Endothelial cell of umbilical vein (primary cell): ENCODE measurements around the gene PID1. TPM values are rescaled to one million over a fixed set of nuclear protein-coding genes. Genes with fewer than 3 reads are reported as not detected.

Source experiments
- BruUV-seq: library from RNA; stranded (reverse); fragments of 400-500 nt; replicated peaks from 2 replicates; lab custom pipeline; 2021; lab: Mats Ljungman, UMichigan
- CTCF ChIA-PET: fragments of 300-600, 350-600 bp; sonication (Branson Sonifier 250); formaldehyde crosslinking; loops from one replicate; lab custom pipeline; 2021; ENCODE audit warnings: antibody characterized with exemption, inconsistent platforms; lab: Charles Lee
- POLR2A ChIA-PET: fragments of 300-600, 350-600 bp; sonication (Branson Sonifier 250); formaldehyde crosslinking; loops from one replicate; lab custom pipeline; 2021; ENCODE audit warnings: antibody characterized with exemption, inconsistent platforms; lab: Charles Lee
- DNase-seq: peaks from one replicate; pipeline ENCODE4 v3.0.0-alpha.2; 2011; ENCODE audit warnings: low read depth, low spot score
- FAIRE-seq: peaks from 2 replicates; lab custom pipeline; 2011; peaks lifted over from hg19 to GRCh38; lab: Jason Lieb, UNC
- H2AFZ ChIP-seq: 2 replicates; pipeline ENCODE4 v1.6.0; 2012; ENCODE audit warnings: low read depth, low read length, control low read depth, inconsistent platforms
- H3K27ac ChIP-seq: 2 replicates; pipeline ENCODE4 v1.5.1; 2011; ENCODE audit warnings: low read depth, mild to moderate bottlenecking, control low read depth, low read length, moderate library complexity; ENCODE audit not compliant: insufficient read depth
- H3K27me3 ChIP-seq, 2 experiments: 2 replicates each; pipeline versions ENCODE4 v1.6.0 to v1.6.1; 2011; ENCODE audit warnings: low read length in 2 of 2, mixed read lengths in 1 of 2; ENCODE audit not compliant: control insufficient read depth in 2 of 2, insufficient read depth in 2 of 2
- H3K36me3 ChIP-seq, 2 experiments: 2 replicates in 1 of 2; 3 replicates in 1 of 2; pipeline ENCODE4 v1.5.1; 2011; ENCODE audit warnings: low read length in 2 of 2, mild to moderate bottlenecking in 1 of 2, moderate library complexity in 1 of 2; ENCODE audit not compliant: control insufficient read depth in 2 of 2, insufficient read depth in 2 of 2; ENCODE audit errors: extremely low read depth in 1 of 2
- H3K4me1 ChIP-seq: 3 replicates; pipeline ENCODE4 v1.5.1; 2011; ENCODE audit warnings: mild to moderate bottlenecking, low read length; ENCODE audit not compliant: control insufficient read depth, insufficient read depth; ENCODE audit errors: extremely low read depth
- H3K4me2 ChIP-seq: 2 replicates; pipeline ENCODE4 v1.6.1; 2011; ENCODE audit warnings: low read length, control low read depth, mixed read lengths; ENCODE audit not compliant: insufficient read depth
- H3K4me3 ChIP-seq, 3 experiments: fragments of 200-600 bp in 1 of 3; sonication (generic), shearing (Covaris generic) in 1 of 3; replicated peaks in 1 of 3; 2 replicates each; pipeline ENCODE4 v1.5.1; 2011 to 2016; ENCODE audit warnings: control low read depth in 3 of 3, low read length in 3 of 3, mild to moderate bottlenecking in 2 of 3, inconsistent platforms in 1 of 3, low read depth in 1 of 3, moderate library complexity in 1 of 3; ENCODE audit not compliant: insufficient read depth in 1 of 3
- H3K79me2 ChIP-seq: 2 replicates; pipeline ENCODE4 v1.6.0; 2012; ENCODE audit warnings: low read length, inconsistent platforms; ENCODE audit not compliant: control insufficient read depth, insufficient read depth
- H3K9ac ChIP-seq: replicated peaks from 2 replicates; pipeline ENCODE3; 2011; ENCODE audit warnings: low read length, control low read depth; ENCODE audit not compliant: insufficient read depth; ENCODE audit errors: extremely low read depth
- H3K9me1 ChIP-seq: replicated peaks from 3 replicates; pipeline ENCODE4 v1.6.0; 2011; ENCODE audit warnings: mild to moderate bottlenecking, low read length; ENCODE audit not compliant: control insufficient read depth, insufficient read depth; ENCODE audit errors: extremely low read depth
- H3K9me3 ChIP-seq: replicated peaks from 2 replicates; pipeline ENCODE4 v1.5.1; 2012; ENCODE audit warnings: low read length, inconsistent platforms; ENCODE audit not compliant: control insufficient read depth, insufficient read depth
- H4K20me1 ChIP-seq: replicated peaks from 2 replicates; pipeline ENCODE3; 2011; ENCODE audit warnings: mild to moderate bottlenecking, low read length; ENCODE audit not compliant: control insufficient read depth, insufficient read depth; ENCODE audit errors: extremely low read depth
- EZH2 ChIP-seq: IDR thresholded peaks from 2 replicates; pipeline ENCODE4 v1.6.1; 2012; ENCODE audit warnings: borderline replicate concordance, low read depth, mild to moderate bottlenecking, moderate library complexity, low read length, inconsistent platforms; ENCODE audit not compliant: severe bottlenecking
- FOS ChIP-seq: IDR thresholded peaks from 2 replicates; pipeline ENCODE4 v1.6.1; 2011; ENCODE audit warnings: mild to moderate bottlenecking, low read length, moderate library complexity, borderline replicate concordance; ENCODE audit not compliant: insufficient read depth
- GATA2 ChIP-seq: IDR thresholded peaks from 2 replicates; pipeline ENCODE4 v1.7.0; 2011; ENCODE audit warnings: low read depth, mild to moderate bottlenecking, moderate library complexity, mixed read lengths, low read length; ENCODE audit not compliant: insufficient read length, insufficient read depth
- JUN ChIP-seq: IDR thresholded peaks from 2 replicates; pipeline ENCODE4 v1.6.1; 2011; ENCODE audit warnings: borderline replicate concordance, low read depth; ENCODE audit not compliant: insufficient read length, insufficient read depth
- MYC ChIP-seq: IDR thresholded peaks from one replicate; pipeline ENCODE4 v1.6.1; 2011; ENCODE audit warnings: mild to moderate bottlenecking, low read depth, low read length
- POLR2A ChIP-seq: IDR thresholded peaks from 2 replicates; pipeline ENCODE4 v1.6.1; 2012; ENCODE audit warnings: low read depth, mild to moderate bottlenecking, control low read depth, low read length
- POLR2AphosphoS5 ChIP-seq: IDR thresholded peaks from 2 replicates; pipeline ENCODE4 v1.6.1; 2012; ENCODE audit warnings: low read depth, mild to moderate bottlenecking, control low read depth, low read length, moderate library complexity; ENCODE audit not compliant: insufficient read depth
- dilution Hi-C: fragments of 300-500 bp; cut with MboI; formaldehyde crosslinking; loops from one replicate; pipeline ENCODE4 v1.15.0; 2019; ENCODE audit warnings: low sequenced_read_pairs; ENCODE audit not compliant: extremely low pct_ligation_motif_present
- intact Hi-C: fragments of 100-400 bp; cut with micrococcal nuclease; formaldehyde crosslinking; loops from one replicate; pipeline ENCODE4 v1.10.0; 2022
- polyA plus RNA-seq, 4 experiments: library from polyadenylated mRNA; depleted of rRNA in 3 of 4; stranded (reverse) in 3 of 4; unstranded in 1 of 4; fragments of >200 nt; gene quantifications; 2 replicates each; pipeline versions ENCODE4 v1.2.1 to v1.2.3, GENCODE V29; 2011 to 2012; ENCODE audit warnings: missing spikeins in 1 of 4
- total RNA-seq: library from RNA; stranded (reverse); gene quantifications from 2 replicates; pipeline ENCODE4 v1.2.3, GENCODE V29; 2021
- TF ChIP-seq, protein P1 (sequence below): IDR thresholded peaks from 2 replicates; pipeline ENCODE4 v1.6.1; 2011; ENCODE audit not compliant: insufficient read depth, insufficient read length
- TF ChIP-seq, protein P2 (sequence below), 2 donors: IDR thresholded peaks; 1 replicate in 1 of 2; 2 replicates in 1 of 2; pipeline ENCODE4 v1.5.1; 2011; ENCODE audit warnings: low read length in 2 of 2, mild to moderate bottlenecking in 2 of 2, moderate library complexity in 2 of 2, control low read depth in 1 of 2, inconsistent platforms in 1 of 2, low read depth in 1 of 2; ENCODE audit not compliant: insufficient read depth in 1 of 2; ENCODE audit errors: extremely low read depth in 1 of 2

Gene PID1
- total and polyA plus RNA-seq, 2 donors (not counting 3 experiments of a cell fraction or from before 2014, with no cell fraction given): not detected

- no peaks in the 10 kb centered on the region for H3K27me3 ChIP-seq
- H2AFZ ChIP-seq: no peak overlapping the region
- no peak overlapping the region for H3K4me3 ChIP-seq
- no peak for DNase-seq
- no peaks in the 10 kb centered on the region for H3K36me3 ChIP-seq
- H3K9me1 ChIP-seq: no peaks in the 10 kb centered on the region
- dilution Hi-C loops (no loop called here), intact Hi-C loops (no loop called here)
- ChIA-PET CTCF (no interaction called here), POLR2A (no interaction called here)
- no TSS peak for BruUV-seq
- no peaks in the 10 kb centered on the region for H3K9me3 ChIP-seq
- TF ChIP-seq JUN (no peak), FOS (no peak), GATA2 (no peak), MYC (no peak), POLR2AphosphoS5 (no peak), POLR2A (no peak), EZH2 (no peak)
- TF ChIP-seq, protein P1, sequence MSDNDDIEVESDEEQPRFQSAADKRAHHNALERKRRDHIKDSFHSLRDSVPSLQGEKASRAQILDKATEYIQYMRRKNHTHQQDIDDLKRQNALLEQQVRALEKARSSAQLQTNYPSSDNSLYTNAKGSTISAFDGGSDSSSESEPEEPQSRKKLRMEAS: no peak
- TF ChIP-seq, protein P2, sequence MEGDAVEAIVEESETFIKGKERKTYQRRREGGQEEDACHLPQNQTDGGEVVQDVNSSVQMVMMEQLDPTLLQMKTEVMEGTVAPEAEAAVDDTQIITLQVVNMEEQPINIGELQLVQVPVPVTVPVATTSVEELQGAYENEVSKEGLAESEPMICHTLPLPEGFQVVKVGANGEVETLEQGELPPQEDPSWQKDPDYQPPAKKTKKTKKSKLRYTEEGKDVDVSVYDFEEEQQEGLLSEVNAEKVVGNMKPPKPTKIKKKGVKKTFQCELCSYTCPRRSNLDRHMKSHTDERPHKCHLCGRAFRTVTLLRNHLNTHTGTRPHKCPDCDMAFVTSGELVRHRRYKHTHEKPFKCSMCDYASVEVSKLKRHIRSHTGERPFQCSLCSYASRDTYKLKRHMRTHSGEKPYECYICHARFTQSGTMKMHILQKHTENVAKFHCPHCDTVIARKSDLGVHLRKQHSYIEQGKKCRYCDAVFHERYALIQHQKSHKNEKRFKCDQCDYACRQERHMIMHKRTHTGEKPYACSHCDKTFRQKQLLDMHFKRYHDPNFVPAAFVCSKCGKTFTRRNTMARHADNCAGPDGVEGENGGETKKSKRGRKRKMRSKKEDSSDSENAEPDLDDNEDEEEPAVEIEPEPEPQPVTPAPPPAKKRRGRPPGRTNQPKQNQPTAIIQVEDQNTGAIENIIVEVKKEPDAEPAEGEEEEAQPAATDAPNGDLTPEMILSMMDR (IDR thresholded peaks at IDR 0.05; ENCODE audit: extremely low read depth in 1 of 2, insufficient read depth in 1 of 2, low read depth in 1 of 2, low read length in 2 of 2): no peak
- H3K4me1 ChIP-seq: no peaks in the 10 kb centered on the region
- FAIRE-seq: no peak
- H3K27ac ChIP-seq: no peak overlapping the region
- no peaks in the 10 kb centered on the region for H4K20me1 ChIP-seq
- H3K4me2 ChIP-seq: no peak overlapping the region
- no peak overlapping the region for H3K9ac ChIP-seq
- no peaks in the 10 kb centered on the region for H3K79me2 ChIP-seq
Measured at GRCh38 chr2:229001196-229001595, 269.9 kb downstream of the PID1 start.
